ENCODE results near the gene GLDN. TPM values are rescaled to one million over a fixed set of nuclear protein-coding genes. Genes with fewer than 3 reads are reported as not detected.

Gene GLDN
- total RNA-seq, 1 experiment from 2014 or later = 1.3 TPM

GRCh38 chr15:51355096-51355495 is 13.6 kb downstream of the GLDN start:
- Histone ChIP-seq H3K14ac (ENCODE audit: insufficient read depth, low read length) (no peak overlapping the region), H3K18ac (ENCODE audit: insufficient read length, low read depth, low read length) (no peak overlapping the region), H3K79me1 (ENCODE audit: insufficient read depth, low read depth, low read length, poor library complexity, severe bottlenecking) (no peaks in the 10 kb centered on the region), H2BK15ac (ENCODE audit: low read depth, low read length) (no peak overlapping the region), H4K8ac (replicated peaks; ENCODE audit: insufficient read length, low read depth, low read length) (no peak overlapping the region), H4K91ac (ENCODE audit: insufficient read length, low read depth, low read length) (no peak overlapping the region), H3K4me1 (ENCODE audit: insufficient read depth, low read length) (no peaks in the 10 kb centered on the region), H2BK12ac (ENCODE audit: insufficient read length, low read depth, low read length) (no peak overlapping the region), H3K4ac (ENCODE audit: low read depth, low read length) (no peak overlapping the region), H3K79me2 (ENCODE audit: insufficient read depth, low read length) (no peaks in the 10 kb centered on the region), H3K9me3 (ENCODE audit: control insufficient read depth, low read depth, low read length) (no peaks in the 10 kb centered on the region), H3K9ac (ENCODE audit: extremely low read depth, insufficient read length, low read length) (no peak overlapping the region), H4K20me1 (ENCODE audit: control insufficient read depth, insufficient read depth, insufficient read length) (no peaks in the 10 kb centered on the region), H2BK5ac (ENCODE audit: insufficient read length, low read length) (no peak overlapping the region), H3K4me2 (ENCODE audit: insufficient read depth, insufficient read length, low read length) (no peak overlapping the region), H2AK5ac (ENCODE audit: insufficient read length, low read length) (no peak overlapping the region), H2BK20ac (ENCODE audit: low read depth, low read length, poor library complexity, severe bottlenecking) (no peak overlapping the region), H3K56ac (ENCODE audit: insufficient read length, low read depth, low read length) (no peak overlapping the region), H3K27me3 (ENCODE audit: insufficient read depth, low read length) (no peaks in the 10 kb centered on the region), H4K5ac (ENCODE audit: insufficient read length, low read depth, low read length) (no peak overlapping the region), H3K23ac (ENCODE audit: insufficient read length, low read depth, low read length) (no peak overlapping the region), H3K23me2 (ENCODE audit: insufficient read length, low read depth, low read length, poor library complexity, severe bottlenecking) (no peaks in the 10 kb centered on the region), H2BK120ac (ENCODE audit: low read depth, low read length, poor library complexity, severe bottlenecking) (no peak overlapping the region), H2AFZ (ENCODE audit: low read length) (no peak overlapping the region), H3T11ph (ENCODE audit: low read length) (no peak overlapping the region), H3K27ac (ENCODE audit: insufficient read length, low read depth, low read length) (no peak overlapping the region)
- Mint-ChIP-seq H3K4me1 (peaks cover 5% of the 10 kb centered on the region in 2 experiments; a peak in 3 of 4 replicates), H3K9me3 (no peaks in the 10 kb centered on the region), H3K36me3 (ENCODE audit: insufficient read depth in 1 of 3, low read depth in 3 of 3) (no peaks in the 10 kb centered on the region), H3K27me3 (ENCODE audit: low read depth) (peaks cover 18% of the 10 kb centered on the region), H3K4me3 (no peak overlapping the region), H3K27ac (no peak overlapping the region)
- TF ChIP-seq CTCF (conservative IDR thresholded peaks at IDR 0.05) = no peak
- no peak for DNase-seq
- WGBS (ENCODE audit: extremely low coverage, insufficient read length, low lambda C conversion rate) = no CpG with 5 or more reads among the region's 1 CpG
